HG02678 (cell line): ENCODE results near the gene PCK2.
A peak's percentile ranks its signal among the peaks of the same experiment; 100 is the strongest.
"Not testable (repeated sequence)": the region's sequence is repeated elsewhere in the genome, so short reads cannot be mapped to it uniquely, and the experiment has no call there.

Experiments
- ATAC-seq: cut with Tn5 transposase; IDR thresholded peaks from one replicate; pipeline ENCODE4 v1.9.1; 2021; ENCODE audit warnings: mild to moderate bottlenecking, moderate library complexity; ENCODE audit not compliant: unreplicated experiment

Gene PCK2

GRCh38 chr14:24093207-24093900 is 757 bp upstream of the PCK2 start:
- ATAC-seq = no peak

GRCh38 chr14:24094841-24095270 is 745 bp downstream of the PCK2 start:
- no peak for ATAC-seq

GRCh38 chr14:24095271-24096068 is 1.4 kb downstream of the PCK2 start:
- ATAC-seq = peak; percentile 66

GRCh38 chr14:24096545-24097181 is 2.6 kb downstream of the PCK2 start:
- ATAC-seq = no peak

GRCh38 chr14:24098229-24098926 is 4.3 kb downstream of the PCK2 start:
- no peak for ATAC-seq

- no peak for ATAC-seq
Observed at GRCh38 chr14:24098927-24099813, 5.1 kb downstream of the PCK2 start.

- no peak for ATAC-seq
Observed at GRCh38 chr14:24100197-24100981, 6.3 kb downstream of the PCK2 start.

- ATAC-seq = no peak
Observed at GRCh38 chr14:24100982-24101494, 6.9 kb downstream of the PCK2 start.

GRCh38 chr14:24102357-24103048 is 8.4 kb downstream of the PCK2 start:
- no peak for ATAC-seq

- ATAC-seq = no peak
Observed at GRCh38 chr14:24103451-24103850, 9.3 kb downstream of the PCK2 start.

GRCh38 chr14:24105609-24106239 is 11.6 kb downstream of the PCK2 start:
- ATAC-seq = not testable (repeated sequence)

- ATAC-seq = no peak
Observed at GRCh38 chr14:24106672-24107271, 12.7 kb downstream of the PCK2 start.

GRCh38 chr14:24108336-24108874 is 14.3 kb downstream of the PCK2 start:
- ATAC-seq = peak; percentile 26

- ATAC-seq = no peak
Observed at GRCh38 chr14:24110060-24110459, 15.9 kb downstream of the PCK2 start.

GRCh38 chr14:24110523-24110922 is 16.4 kb downstream of the PCK2 start:
- no peak for ATAC-seq

GRCh38 chr14:24113379-24113800 is 19.3 kb downstream of the PCK2 start:
- ATAC-seq = no peak

GRCh38 chr14:24113801-24114531 is 19.9 kb downstream of the PCK2 start:
- ATAC-seq = peak; percentile 27
